ENCODE results near the gene TNIK.

The TNIK gene

DNA sequence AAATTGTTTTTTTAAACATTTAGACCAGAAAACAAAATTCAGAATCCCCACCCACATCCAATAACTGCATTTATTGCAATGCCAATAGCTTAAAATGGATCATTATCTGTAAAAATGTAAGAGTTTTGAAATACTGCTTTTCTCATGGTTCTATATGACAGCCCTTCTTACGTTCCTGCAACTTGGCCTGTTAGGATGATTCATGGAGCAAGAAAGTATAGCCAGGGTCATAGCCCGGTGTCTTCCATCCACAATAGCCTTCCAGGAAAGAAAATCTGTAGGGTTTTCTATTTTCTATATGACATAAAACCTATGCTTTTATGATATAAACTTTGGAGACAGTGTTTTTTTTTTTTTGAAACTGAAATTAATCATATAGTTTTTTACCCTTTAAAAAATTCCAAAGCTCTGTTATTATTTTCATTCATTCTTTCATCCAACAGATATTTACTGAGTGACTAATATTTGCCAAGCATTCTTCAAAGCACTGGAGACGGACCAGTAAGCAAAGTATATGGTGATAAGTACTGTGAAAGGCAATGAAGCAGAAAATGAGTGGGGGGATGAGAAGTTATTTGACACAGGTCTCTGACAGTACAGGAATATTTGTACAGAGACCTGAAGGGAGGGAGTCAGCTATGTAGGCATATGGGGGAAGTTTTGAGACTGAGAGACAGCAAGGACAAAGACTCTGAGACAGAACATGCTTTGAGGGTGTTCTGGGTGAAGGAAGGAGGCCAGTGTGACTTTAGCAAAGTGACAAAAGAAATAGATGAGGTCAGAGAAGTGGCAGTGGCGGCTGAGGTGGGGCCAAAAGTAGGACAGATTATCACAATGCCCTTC is 404.6 kb downstream of the TNIK start:
- H3K9me3 Mint-ChIP-seq = no peaks in the 10 kb centered on the region
- H3K27ac Mint-ChIP-seq = no peak overlapping the region
- H3K4me1 Mint-ChIP-seq (ENCODE audit: low read depth) = no peaks in the 10 kb centered on the region

DNA sequence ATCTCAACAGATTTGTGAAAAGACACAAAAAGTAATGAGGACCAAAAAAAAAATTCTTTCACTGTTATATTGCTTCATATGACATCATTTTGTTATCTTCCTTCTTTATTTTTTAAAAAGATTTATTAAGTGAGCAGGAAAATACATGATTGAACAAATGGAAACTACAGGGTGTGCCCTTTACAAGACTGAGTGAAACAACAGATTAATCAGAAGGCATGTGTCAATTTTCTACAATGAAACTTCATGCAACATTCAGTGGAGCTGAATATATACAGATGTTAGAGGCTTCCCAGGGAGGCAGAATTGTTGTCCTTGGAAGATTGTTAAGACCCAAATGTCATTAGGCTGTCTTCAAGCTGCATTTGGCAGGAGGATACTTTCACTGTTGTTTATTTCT is 405.3 kb downstream of the TNIK start:
- Mint-ChIP-seq H3K27me3 (ENCODE audit: low read depth) (peaks cover 4% of the 10 kb centered on the region), H3K4me3 (no peak overlapping the region), H3K4me1 (ENCODE audit: low read depth) (peaks cover 1% of the 10 kb centered on the region), H3K36me3 (ENCODE audit: low read depth) (no peaks in the 10 kb centered on the region), H3K9me3 (no peaks in the 10 kb centered on the region), H3K27ac (no peak overlapping the region)
- no peak for DNase-seq (ENCODE audit: low spot score)

More for the DNA sequence above, 404.6 kb downstream of the TNIK start:
- H3K4me3 Mint-ChIP-seq = no peak overlapping the region
- peaks cover 4% of the 10 kb centered on the region for H3K27me3 Mint-ChIP-seq (ENCODE audit: low read depth)
- no peak for DNase-seq (ENCODE audit: low spot score)
- peaks cover 2% of the 10 kb centered on the region for H3K36me3 Mint-ChIP-seq (ENCODE audit: low read depth)

- Mint-ChIP-seq H3K4me3 (no peak overlapping the region), H3K27ac (no peak overlapping the region), H3K27me3 (ENCODE audit: low read depth) (peaks cover 5% of the 10 kb centered on the region), H3K4me1 (ENCODE audit: low read depth) (peaks cover 1% of the 10 kb centered on the region), H3K36me3 (ENCODE audit: low read depth) (no peaks in the 10 kb centered on the region), H3K9me3 (no peaks in the 10 kb centered on the region)
- no peak for DNase-seq (ENCODE audit: low spot score)
Measured at GRCh38 chr3:171054231-171054630, 406.0 kb downstream of the TNIK start.

DNA sequence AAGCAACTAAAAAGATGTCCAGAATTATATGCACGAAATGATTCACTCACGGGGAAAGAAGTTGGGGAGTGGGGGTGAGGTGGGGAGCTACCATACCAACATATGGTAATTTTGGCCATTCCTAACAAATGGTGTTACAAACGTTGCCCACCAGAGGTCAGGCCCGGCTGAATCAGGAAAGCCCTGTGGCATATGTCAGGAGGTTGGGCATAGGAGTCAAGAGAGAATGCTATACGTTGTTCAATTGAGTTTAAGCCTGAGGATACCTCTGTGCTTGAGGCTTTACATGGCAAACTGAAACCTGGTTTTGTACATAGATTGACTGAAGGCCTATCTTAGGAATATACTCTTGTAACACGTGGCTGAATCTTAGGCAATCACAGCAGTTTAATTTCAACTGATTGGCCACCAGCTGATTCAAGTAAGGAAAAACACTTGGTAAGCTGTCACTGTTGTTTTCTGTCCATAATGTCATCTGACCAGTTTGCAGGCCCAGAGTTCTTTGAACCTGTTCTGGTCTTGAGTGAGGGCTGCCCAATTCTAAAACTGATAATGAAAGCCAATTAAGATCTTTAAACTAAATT is 410.3 kb downstream of the TNIK start:
- H3K4me1 Mint-ChIP-seq (ENCODE audit: low read depth) = peaks cover 1% of the 10 kb centered on the region
- peak; percentile 24 for DNase-seq (ENCODE audit: low spot score)
- no peaks in the 10 kb centered on the region for H3K36me3 Mint-ChIP-seq (ENCODE audit: low read depth)
- no peaks in the 10 kb centered on the region for H3K9me3 Mint-ChIP-seq
- no peak overlapping the region for H3K27ac Mint-ChIP-seq
- H3K27me3 Mint-ChIP-seq (ENCODE audit: low read depth) = peaks cover 13% of the 10 kb centered on the region
- no peak overlapping the region for H3K4me3 Mint-ChIP-seq

DNA sequence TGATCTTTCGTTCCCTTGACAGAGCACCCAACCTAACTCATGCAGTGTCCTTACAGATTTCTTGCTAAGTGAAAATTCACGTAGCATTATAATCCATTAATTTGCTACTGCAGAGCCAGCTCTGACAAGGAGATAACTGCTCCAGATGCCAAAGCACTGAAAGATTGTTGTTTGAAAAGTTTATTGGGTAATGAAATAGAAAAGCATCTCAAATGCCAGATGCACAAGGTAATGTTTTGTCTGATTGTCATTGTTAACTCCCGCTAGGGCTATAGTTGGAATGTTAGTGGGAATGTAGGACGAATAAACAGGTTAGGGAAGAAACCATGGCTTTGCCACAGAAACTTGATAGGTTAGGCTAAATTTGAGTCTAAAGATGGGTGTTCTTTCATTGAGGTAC is 413.4 kb downstream of the TNIK start:
- H3K36me3 Mint-ChIP-seq (ENCODE audit: low read depth) = no peaks in the 10 kb centered on the region
- no peak for DNase-seq (ENCODE audit: low spot score)
- H3K9me3 Mint-ChIP-seq = no peaks in the 10 kb centered on the region
- H3K4me3 Mint-ChIP-seq = no peak overlapping the region
- peaks cover 1% of the 10 kb centered on the region for H3K4me1 Mint-ChIP-seq (ENCODE audit: low read depth)
- no peak overlapping the region for H3K27ac Mint-ChIP-seq
- peaks cover 18% of the 10 kb centered on the region for H3K27me3 Mint-ChIP-seq (ENCODE audit: low read depth)

DNA sequence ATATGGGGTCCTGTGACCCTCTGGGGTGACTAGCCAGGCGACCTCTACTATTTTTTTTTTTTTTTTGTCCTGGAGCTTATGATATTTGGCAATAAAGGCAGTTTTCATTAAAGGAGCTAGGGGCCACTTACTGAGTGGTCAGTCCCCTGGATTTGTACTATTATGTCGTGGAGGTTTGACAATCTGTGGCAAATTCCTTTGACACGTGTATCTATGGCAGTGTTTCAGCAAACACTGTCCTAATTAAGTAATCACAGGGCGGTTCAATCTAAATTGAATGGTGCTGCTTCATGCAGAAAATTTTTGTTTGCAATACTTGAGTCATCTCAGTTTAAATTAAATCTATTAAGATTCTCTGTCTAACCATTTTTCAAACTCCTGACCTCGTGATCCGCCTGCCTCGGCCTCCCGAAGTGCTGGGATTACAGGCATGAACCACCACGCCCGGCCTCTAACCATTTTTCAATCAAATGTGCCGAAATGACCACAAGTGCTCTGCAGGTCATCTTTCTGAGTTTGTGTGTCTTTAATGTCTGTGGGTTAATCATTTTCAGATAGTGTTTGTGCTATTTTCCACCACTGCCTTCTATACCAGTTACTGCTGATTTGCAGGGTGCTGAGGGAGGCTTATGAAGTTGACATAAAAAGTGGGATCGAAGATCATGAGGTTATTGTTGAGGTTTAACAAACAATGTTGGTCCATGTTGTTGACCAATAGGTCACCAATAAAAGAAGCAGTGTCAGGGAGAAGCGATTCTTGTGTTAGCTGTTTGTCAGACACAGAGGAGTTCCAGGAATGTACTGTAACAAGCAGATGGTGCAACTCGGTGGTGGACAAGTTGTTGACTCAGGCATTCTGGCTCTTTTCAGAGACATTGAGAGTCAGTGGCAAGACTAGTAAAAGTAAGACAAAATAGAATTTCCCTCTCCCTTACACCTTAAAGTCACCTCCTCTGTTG is 415.1 kb downstream of the TNIK start:
- DNase-seq (ENCODE audit: low spot score) = no peak

DNA sequence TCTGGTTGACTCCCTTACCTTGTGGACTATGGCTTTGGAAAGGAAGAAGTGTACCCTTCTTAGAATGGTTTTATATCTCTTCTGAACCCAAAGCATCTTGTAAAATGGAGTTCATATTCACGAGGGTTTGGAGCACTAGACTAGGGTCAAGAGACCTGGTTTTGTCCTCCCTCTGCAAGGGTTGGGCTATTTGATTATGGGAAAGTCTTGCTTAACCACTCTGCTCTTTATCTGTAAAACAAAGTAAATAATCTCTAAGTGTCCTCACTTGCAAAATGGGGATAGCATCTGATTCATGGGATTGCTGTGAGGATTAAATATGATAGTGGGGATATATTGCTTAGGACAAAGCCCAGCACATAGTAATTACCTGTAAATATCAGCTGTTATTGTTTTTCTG is 415.8 kb downstream of the TNIK start:
- Mint-ChIP-seq H3K9me3 (no peaks in the 10 kb centered on the region), H3K4me3 (no peak overlapping the region), H3K4me1 (ENCODE audit: low read depth) (no peaks in the 10 kb centered on the region), H3K27ac (no peak overlapping the region), H3K36me3 (ENCODE audit: low read depth) (no peaks in the 10 kb centered on the region), H3K27me3 (ENCODE audit: low read depth) (peaks cover 27% of the 10 kb centered on the region)
- DNase-seq (ENCODE audit: low spot score) = no peak

More for the DNA sequence above, 415.1 kb downstream of the TNIK start:
- H3K27me3 Mint-ChIP-seq (ENCODE audit: low read depth) = peaks cover 24% of the 10 kb centered on the region
- no peak overlapping the region for H3K4me3 Mint-ChIP-seq
- H3K4me1 Mint-ChIP-seq (ENCODE audit: low read depth) = no peaks in the 10 kb centered on the region
- no peak overlapping the region for H3K27ac Mint-ChIP-seq
- no peaks in the 10 kb centered on the region for H3K9me3 Mint-ChIP-seq
- no peaks in the 10 kb centered on the region for H3K36me3 Mint-ChIP-seq (ENCODE audit: low read depth)

- H3K9me3 Mint-ChIP-seq = no peaks in the 10 kb centered on the region
- H3K36me3 Mint-ChIP-seq (ENCODE audit: low read depth) = no peaks in the 10 kb centered on the region
- H3K27me3 Mint-ChIP-seq (ENCODE audit: low read depth) = peaks cover 60% of the 10 kb centered on the region
- no peak overlapping the region for H3K4me3 Mint-ChIP-seq
- no peak overlapping the region for H3K27ac Mint-ChIP-seq
- no peak for DNase-seq (ENCODE audit: low spot score)
- no peaks in the 10 kb centered on the region for H3K4me1 Mint-ChIP-seq (ENCODE audit: low read depth)
Measured at GRCh38 chr3:171039674-171040073, 420.5 kb downstream of the TNIK start.

- no peak for DNase-seq (ENCODE audit: low spot score)
- Mint-ChIP-seq H3K4me1 (ENCODE audit: low read depth) (no peaks in the 10 kb centered on the region), H3K27me3 (ENCODE audit: low read depth) (peaks cover 66% of the 10 kb centered on the region), H3K4me3 (no peak overlapping the region), H3K9me3 (no peaks in the 10 kb centered on the region), H3K36me3 (ENCODE audit: low read depth) (no peaks in the 10 kb centered on the region), H3K27ac (no peak overlapping the region)
Measured at GRCh38 chr3:171038342-171038741, 421.9 kb downstream of the TNIK start.

GRCh38 chr3:171028779-171029232 is 431.4 kb downstream of the TNIK start:
- Mint-ChIP-seq H3K9me3 (no peaks in the 10 kb centered on the region), H3K27ac (no peak overlapping the region), H3K4me1 (ENCODE audit: low read depth) (no peaks in the 10 kb centered on the region), H3K36me3 (ENCODE audit: low read depth) (no peaks in the 10 kb centered on the region), H3K27me3 (ENCODE audit: low read depth) (peaks cover 30% of the 10 kb centered on the region), H3K4me3 (no peak overlapping the region)
- no peak for DNase-seq (ENCODE audit: low spot score)

GRCh38 chr3:171028025-171028778 is 432.0 kb downstream of the TNIK start:
- DNase-seq (ENCODE audit: low spot score) = peak; percentile 64
- H3K27ac Mint-ChIP-seq = no peak overlapping the region

DNA sequence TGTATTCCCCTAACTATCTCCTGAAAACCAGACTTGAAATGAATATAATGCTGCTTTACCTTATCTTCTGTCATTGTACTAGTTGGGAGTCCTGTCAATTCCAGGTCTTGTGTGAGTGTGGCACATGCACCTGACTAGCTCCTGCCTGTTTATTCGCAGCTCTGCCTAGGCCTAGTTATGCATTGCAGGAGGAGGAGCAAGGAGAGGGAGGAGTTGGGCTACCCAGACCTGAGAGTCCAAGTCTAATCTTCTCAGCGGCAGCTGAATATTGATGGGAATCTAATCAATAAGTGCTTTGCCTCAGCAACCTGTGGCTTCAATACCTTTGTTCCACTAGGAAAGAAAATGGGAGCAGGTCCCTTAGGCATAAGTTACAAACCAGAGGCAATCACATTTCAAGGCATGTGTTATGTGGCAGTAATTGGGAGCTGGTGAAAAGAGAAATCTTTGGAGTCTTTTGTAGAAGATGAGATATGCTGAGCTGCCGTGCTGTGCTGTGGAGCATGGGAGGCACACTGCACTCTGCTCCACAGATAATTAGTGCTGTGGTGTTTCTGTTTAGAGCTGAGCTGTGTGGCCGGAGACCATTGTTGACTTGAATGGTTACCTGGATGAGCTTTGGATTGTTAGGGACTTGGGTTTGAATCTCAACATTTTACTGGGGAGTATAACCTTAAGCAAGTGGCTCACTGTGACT is 433.5 kb downstream of the TNIK start, which contains the start of gene SLC2A2:
Gene SLC2A2, minus strand, starts transcription at position 124 of the 697 bp plus-strand sequence. Its CDS starts 50 bp downstream, at position 74.
- H3K36me3 Mint-ChIP-seq (ENCODE audit: low read depth) = no peaks in the 10 kb centered on the region
- H3K9me3 Mint-ChIP-seq = no peaks in the 10 kb centered on the region
- H3K27ac Mint-ChIP-seq = no peak within 1 kb of the TSS
- no peaks in the 10 kb centered on the region for H3K4me1 Mint-ChIP-seq (ENCODE audit: low read depth)
- H3K4me3 Mint-ChIP-seq = no peak within 1 kb of the TSS
- DNase-seq (ENCODE audit: low spot score) = no peak
- H3K27me3 Mint-ChIP-seq (ENCODE audit: low read depth) = peaks cover 42% of the 10 kb centered on the region

More at GRCh38 chr3:171028025-171028778, 432.0 kb downstream of the TNIK start:
- Mint-ChIP-seq H3K27me3 (ENCODE audit: low read depth) (peaks cover 32% of the 10 kb centered on the region), H3K4me3 (no peak overlapping the region), H3K36me3 (ENCODE audit: low read depth) (no peaks in the 10 kb centered on the region), H3K4me1 (ENCODE audit: low read depth) (no peaks in the 10 kb centered on the region), H3K9me3 (no peaks in the 10 kb centered on the region)

DNA sequence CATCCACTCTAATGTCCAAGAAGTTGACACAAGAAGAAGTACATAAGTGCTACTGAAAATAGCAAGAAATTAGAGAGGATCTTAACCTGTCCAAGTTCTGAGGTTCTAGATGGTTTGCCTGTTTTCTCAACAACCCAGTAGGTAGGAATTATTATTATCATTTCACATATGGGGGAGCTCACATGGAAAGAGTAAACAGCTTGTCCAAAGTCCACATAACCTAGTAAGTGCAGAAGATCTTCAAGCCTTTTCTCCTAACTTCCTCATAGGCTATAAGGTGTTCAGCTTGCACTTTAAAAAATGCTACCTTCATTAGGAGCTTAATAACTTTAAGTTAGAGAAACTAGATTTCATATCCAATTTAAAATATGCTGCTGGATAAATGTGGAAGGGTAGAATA is 436.6 kb downstream of the TNIK start:
- no peak overlapping the region for H3K27ac Mint-ChIP-seq
- H3K36me3 Mint-ChIP-seq (ENCODE audit: low read depth) = no peaks in the 10 kb centered on the region
- DNase-seq (ENCODE audit: low spot score) = no peak
- no peaks in the 10 kb centered on the region for H3K4me1 Mint-ChIP-seq (ENCODE audit: low read depth)
- H3K27me3 Mint-ChIP-seq (ENCODE audit: low read depth) = peaks cover 56% of the 10 kb centered on the region
- H3K9me3 Mint-ChIP-seq = no peaks in the 10 kb centered on the region
- no peak overlapping the region for H3K4me3 Mint-ChIP-seq
